ENCODE results near the gene ZNF426.

The ZNF426 gene

DNA sequence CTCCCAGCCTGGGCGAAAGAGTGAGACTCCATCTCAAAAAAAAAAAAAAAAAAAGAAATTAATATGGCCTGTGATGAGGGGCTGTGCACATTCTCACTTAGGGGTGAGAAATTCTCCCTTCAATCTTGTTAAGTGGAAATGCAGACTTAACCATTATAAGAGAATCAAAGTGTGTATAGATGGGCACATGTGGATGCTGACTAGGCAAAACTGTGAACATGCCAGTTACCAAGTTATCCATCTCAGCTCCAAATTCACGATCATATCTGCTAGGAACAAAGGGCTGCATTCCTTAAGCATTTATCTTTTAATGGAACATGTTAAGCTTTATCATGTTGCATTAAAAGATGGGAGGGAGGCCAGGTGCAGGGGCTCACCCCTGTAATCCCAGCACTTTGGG is 44.3 kb downstream of the ZNF426 start:
- DNase-seq (ENCODE audit: low read depth) = no peak

DNA sequence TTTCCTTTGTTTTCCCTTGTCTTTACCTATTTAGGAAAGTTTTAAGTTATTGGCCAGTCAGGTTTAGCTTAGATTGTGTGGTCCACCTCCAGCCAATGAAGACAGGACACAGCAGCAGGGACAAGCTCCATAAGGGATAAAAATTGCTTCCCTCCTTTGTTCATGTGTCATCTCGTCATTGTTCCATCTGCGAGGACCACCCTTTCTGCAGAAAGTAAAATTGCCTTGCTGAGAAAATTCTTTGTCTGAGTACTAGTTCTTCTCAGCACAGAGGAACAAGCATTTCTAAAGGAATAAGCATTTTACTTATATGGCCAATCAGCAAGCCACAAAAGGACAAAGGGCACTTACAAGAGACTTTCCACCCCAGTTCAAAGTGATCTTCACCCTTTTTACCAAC is 51.4 kb downstream of the ZNF426 start:
- no peak for DNase-seq (ENCODE audit: low read depth)

DNA sequence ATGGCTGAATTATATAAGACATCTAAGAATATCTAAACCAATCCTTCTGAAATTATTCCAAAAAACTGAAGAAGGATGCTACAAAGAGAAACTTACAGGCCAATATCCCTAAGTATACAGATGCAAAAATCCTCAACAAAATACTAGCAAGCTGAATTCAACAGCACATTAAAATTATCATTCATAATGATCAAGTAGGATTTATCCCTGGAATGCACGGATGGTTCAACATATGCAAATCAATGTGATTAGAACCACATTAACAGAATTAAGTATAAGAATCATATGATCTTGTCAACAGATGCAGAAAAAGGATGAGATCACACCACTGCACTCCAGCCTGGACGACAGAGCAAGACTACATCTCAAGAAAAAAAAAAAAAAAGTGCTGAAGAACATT is 53.3 kb downstream of the ZNF426 start:
- no peak for DNase-seq (ENCODE audit: low read depth)

DNA sequence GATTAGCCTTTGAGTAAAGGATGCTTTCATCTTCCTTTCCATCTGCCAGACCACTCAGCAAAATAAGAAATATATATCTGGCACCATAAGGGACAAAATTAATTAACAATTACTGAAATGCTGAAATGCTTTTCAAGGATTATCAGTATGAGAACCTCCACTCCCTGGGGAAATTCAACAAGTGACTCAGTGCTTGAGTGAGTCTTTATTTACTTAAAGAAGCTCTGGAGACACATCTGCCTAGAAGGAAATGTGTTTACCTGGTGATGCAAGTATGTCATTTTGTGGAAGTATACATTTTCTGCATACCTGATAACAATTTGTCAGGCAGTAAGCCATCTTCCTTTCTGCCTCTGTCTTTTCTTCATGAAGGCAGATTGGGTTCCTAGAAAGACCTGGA is 63.5 kb downstream of the ZNF426 start:
- no peak for DNase-seq (ENCODE audit: low read depth)

Data from activated T-cell treated with anti-CD3 and anti-CD28 coated beads for 48 hours (primary cell).